ENCODE data around the gene GPLD1.

GPLD1 gene

GRCh38 chr6:24454452-24454851 is 34.9 kb downstream of the GPLD1 start:
- Histone ChIP-seq H3K4me2 (ENCODE audit: low read length) (no peak overlapping the region), H3K9me3 (ENCODE audit: control insufficient read depth, insufficient read depth, low read length) (no peaks in the 10 kb centered on the region), H3K4me1 (ENCODE audit: control insufficient read depth, low read length) (no peaks in the 10 kb centered on the region), H4K20me1 (ENCODE audit: control insufficient read depth, insufficient read depth, low read depth, low read length) (no peaks in the 10 kb centered on the region), H3K36me3 (ENCODE audit: control insufficient read depth, low read length) (no peaks in the 10 kb centered on the region), H3K4me3 (ENCODE audit: low read length) (no peak overlapping the region), H3K9me2 (replicated peaks; ENCODE audit: control insufficient read depth, low read length) (no peaks in the 10 kb centered on the region), H3F3A (ENCODE audit: control insufficient read depth, insufficient read depth) (no peaks in the 10 kb centered on the region), H3K27me3 (ENCODE audit: control insufficient read depth, low read length) (no peaks in the 10 kb centered on the region), H3K79me2 (ENCODE audit: control insufficient read depth, low read length) (no peaks in the 10 kb centered on the region), H3K27ac (ENCODE audit: low read depth, low read length) (no peak overlapping the region)
- TF ChIP-seq CTCF (IDR thresholded peaks at IDR 0.05; ENCODE audit: low read depth, low read length, poor library complexity, severe bottlenecking), result no peak
- no peak for TF ChIP-seq EZH2phosphoT487 (IDR thresholded peaks at IDR 0.05; ENCODE audit: borderline replicate concordance, low read length)

GRCh38 chr6:24453921-24454320 is 35.5 kb downstream of the GPLD1 start:
- no peaks in the 10 kb centered on the region for H3K79me2 ChIP-seq (ENCODE audit: control insufficient read depth, low read length)
- TF ChIP-seq CTCF (IDR thresholded peaks at IDR 0.05; ENCODE audit: low read depth, low read length, poor library complexity, severe bottlenecking) (no peak), EZH2phosphoT487 (IDR thresholded peaks at IDR 0.05; ENCODE audit: borderline replicate concordance, low read length) (no peak)
- H3K4me2 ChIP-seq (ENCODE audit: low read length), result no peak overlapping the region
- H3K9me3 ChIP-seq (ENCODE audit: control insufficient read depth, insufficient read depth, low read length), result no peaks in the 10 kb centered on the region
- no peaks in the 10 kb centered on the region for H3F3A ChIP-seq (ENCODE audit: control insufficient read depth, insufficient read depth)
- no peaks in the 10 kb centered on the region for H3K36me3 ChIP-seq (ENCODE audit: control insufficient read depth, low read length)
- no peak overlapping the region for H3K4me3 ChIP-seq (ENCODE audit: low read length)
- H3K27me3 ChIP-seq (ENCODE audit: control insufficient read depth, low read length), result no peaks in the 10 kb centered on the region
- no peaks in the 10 kb centered on the region for H4K20me1 ChIP-seq (ENCODE audit: control insufficient read depth, insufficient read depth, low read depth, low read length)
- H3K4me1 ChIP-seq (ENCODE audit: control insufficient read depth, low read length), result no peaks in the 10 kb centered on the region
- no peaks in the 10 kb centered on the region for H3K9me2 ChIP-seq (replicated peaks; ENCODE audit: control insufficient read depth, low read length)
- no peak overlapping the region for H3K27ac ChIP-seq (ENCODE audit: low read depth, low read length)

- Histone ChIP-seq H3K9me2 (replicated peaks; ENCODE audit: control insufficient read depth, low read length) (no peaks in the 10 kb centered on the region), H3K27me3 (ENCODE audit: control insufficient read depth, low read length) (no peaks in the 10 kb centered on the region), H3K9me3 (ENCODE audit: control insufficient read depth, insufficient read depth, low read length) (no peaks in the 10 kb centered on the region), H3K36me3 (ENCODE audit: control insufficient read depth, low read length) (no peaks in the 10 kb centered on the region), H3K4me3 (ENCODE audit: low read length) (no peak overlapping the region), H3F3A (ENCODE audit: control insufficient read depth, insufficient read depth) (no peaks in the 10 kb centered on the region), H3K27ac (ENCODE audit: low read depth, low read length) (no peak overlapping the region), H3K4me1 (ENCODE audit: control insufficient read depth, low read length) (no peaks in the 10 kb centered on the region), H3K4me2 (ENCODE audit: low read length) (no peak overlapping the region), H3K79me2 (ENCODE audit: control insufficient read depth, low read length) (no peaks in the 10 kb centered on the region), H4K20me1 (ENCODE audit: control insufficient read depth, insufficient read depth, low read depth, low read length) (no peaks in the 10 kb centered on the region)
- TF ChIP-seq CTCF (IDR thresholded peaks at IDR 0.05; ENCODE audit: low read depth, low read length, poor library complexity, severe bottlenecking) (no peak), EZH2phosphoT487 (IDR thresholded peaks at IDR 0.05; ENCODE audit: borderline replicate concordance, low read length) (no peak)
Measured at GRCh38 chr6:24451581-24452388, 37.6 kb downstream of the GPLD1 start.
